SKM-1 treated with dmso at 0.1 percent for 144 hours (cell line): ENCODE data around the gene C11orf65.

ENCODE experiments used
- DNase-seq: peaks from one replicate; lab custom pipeline; 2025; ENCODE audit not compliant: unreplicated experiment; lab: John Stamatoyannopoulos, UW

Gene C11orf65, protein sequence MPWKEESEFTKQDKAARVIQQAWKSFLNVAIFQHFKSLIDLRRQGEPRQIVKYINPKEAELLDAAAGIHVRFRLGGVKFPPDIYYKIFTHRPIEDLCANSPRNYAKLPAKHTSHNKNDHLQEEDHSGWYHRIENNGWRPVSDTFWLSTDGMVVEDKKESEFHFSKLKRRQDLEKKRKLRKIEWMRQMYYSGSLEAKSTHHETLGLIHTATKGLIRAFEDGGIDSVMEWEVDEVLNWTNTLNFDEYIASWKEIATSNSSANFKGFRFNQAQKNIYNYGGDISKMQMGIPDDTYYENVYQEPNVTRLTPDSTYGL

DNA sequence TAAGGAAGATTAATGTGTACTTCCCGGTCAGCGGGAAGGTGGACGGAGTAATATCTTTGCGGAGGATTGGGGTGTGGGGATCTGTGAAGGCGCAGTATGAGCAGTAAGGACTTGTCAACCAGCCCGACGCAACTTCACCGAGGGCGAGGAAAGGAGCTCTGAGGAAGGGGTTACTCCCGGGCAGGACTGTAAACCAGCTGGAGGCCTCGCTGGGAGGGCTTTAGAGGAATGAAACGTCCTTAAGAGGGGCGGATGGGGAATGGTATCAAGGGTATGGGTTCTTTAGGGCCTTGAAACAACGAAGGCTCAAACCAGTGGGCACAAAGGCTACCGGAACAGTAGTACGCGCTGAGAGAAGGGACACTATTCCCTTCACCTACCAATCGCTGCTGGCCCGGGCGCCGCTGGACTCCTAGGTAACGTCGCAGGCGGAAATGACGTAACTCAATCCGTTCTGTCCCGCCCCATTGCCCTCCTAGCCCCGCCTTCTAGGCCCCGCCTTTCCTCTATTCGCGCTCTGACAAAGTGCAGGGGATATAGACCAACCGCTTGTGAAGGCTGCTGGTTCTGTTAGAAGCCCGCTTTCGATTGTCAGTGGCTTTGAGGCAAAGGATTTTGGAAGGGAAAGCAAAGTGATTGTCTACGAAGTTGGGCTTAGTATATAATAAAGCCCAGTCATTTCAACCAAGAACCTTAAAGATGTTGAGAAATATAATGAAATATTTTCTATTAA, at the start of gene C11orf65:
Gene C11orf65, minus strand, starts transcription at position 439 of the 733 bp plus-strand sequence. CDS start 5,970 bp downstream, outside the sequence.
- peak; percentile 94 for DNase-seq

DNA sequence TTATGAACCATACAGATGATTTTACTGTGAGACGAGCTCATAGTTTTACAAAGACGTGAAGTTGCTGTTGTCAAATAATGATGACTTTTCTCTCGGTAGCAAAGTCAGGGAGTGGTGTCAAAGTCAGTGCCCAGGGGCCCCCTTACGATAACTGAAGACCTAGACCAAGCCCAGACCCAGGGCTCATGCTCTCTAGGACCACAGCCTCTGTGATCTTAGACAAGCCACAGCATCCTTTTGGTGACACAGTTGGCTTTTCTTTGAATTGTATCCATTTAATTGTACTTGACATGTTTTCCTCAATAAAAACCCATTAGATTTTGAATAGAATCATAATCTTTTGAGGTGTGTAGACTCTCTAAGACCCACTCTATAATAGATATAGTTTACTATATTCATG, 48.8 kb upstream of the C11orf65 start:
- DNase-seq: no peak

DNA sequence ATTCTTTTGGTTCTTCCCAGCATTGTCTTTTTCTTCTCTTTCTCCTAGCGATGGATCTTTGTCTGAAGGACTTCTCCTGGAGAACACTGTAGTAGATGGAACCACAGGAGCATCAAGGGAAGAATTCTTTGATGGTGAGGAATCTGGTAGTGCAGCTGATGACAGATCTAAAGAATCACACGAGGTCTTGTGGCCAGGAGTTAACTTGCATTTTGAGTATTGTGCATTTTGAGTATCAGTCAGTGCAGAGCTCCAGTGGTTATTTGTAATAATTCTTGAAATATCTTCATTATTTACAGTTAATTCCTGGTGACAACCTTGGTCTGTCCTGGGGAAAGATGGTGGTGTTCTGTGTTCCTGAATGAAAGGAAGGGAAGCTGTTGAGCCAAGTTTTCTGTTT, 45.4 kb upstream of the C11orf65 start:
- DNase-seq: no peak

DNA sequence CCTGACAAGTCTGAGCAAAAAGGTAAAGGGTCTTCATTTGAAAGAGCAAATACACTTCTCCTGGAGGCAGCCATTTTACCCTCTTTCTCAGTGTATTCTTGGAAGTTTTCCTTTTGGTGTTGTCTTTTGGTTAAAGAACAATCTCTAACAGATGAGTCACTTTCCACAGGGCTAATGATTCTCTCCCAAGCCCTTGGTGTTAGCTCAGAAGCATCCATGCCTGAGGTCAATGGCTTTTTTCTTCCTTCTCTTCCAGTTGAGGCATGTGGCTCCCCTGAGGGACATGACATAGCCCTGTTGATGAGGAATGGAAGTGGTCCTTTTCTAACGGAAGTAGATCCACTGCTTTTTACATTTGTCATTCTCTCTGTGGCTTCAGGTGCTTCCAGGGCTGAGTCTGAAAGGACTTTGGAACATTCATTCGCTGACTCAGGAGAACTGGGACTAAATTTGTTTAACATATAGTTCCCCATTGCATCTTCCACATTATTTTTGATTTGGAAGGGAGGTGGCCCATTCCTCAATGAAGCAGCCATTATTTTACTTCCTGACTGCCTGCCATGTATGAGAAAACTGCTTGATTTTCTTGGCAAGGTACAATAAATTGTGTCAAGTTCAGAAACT, 44.6 kb upstream of the C11orf65 start:
- DNase-seq: no peak

DNA sequence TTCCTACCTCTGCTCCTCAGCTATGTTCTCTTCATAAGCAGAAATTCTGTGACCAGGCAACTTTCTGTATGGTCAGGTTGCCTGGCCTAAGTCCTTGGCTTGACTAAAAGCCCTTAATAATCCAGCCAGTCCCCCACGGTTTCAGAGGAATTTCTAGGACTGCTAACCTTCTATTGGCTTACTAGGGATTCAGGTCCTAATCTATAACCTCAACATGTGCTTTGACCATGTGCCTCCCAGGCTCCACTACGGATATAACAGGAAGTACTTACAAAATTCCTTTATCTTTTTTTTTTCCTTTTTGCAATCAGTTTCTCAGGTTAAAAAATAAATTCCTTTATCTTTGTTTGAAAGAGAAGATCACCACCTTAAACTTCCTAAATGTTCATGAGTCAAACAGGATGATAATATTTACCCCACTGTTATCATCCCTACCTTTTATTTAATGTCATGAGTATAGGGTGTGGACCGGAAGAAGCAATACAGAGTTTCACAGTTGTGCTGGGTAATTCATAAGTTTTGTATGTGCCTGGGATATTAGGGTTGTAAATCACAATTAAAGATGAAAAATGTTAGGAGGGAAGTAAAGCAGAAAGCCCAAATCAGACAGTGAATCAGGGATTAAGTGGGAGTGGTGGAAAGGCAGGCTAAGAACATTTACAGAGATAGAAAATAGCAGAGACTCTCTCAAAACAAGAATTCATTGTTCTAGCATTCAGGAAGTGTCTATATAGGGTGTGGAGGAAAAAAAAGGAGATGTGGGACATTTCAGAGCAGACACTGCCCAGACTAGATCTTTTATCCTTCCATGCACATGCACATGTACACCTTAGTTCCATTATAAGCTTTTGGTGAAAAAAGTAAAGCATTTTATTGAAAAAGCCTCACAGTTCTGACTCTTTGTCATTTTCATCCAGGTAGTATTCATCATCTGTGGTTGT, 41.6 kb upstream of the C11orf65 start:
- no peak for DNase-seq

DNA sequence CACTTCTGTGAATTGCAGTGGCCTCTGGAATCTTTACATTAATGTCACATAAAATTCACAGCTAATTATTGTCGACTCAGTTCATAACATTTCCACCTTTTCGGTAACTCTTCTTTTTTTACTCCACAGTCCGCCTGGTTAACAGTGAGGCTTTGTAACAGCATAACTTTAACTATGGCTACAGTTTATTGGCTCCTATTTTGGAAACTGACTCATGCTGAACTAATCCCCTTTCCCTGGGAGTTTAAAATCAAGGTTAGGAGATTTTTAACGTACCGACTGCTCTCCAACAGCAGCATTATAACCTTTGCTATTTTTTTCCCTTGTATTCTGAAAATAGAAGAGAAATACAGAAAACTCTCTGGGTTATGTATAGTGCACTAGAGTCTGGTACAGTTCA, 34.1 kb upstream of the C11orf65 start:
- no peak for DNase-seq

DNA sequence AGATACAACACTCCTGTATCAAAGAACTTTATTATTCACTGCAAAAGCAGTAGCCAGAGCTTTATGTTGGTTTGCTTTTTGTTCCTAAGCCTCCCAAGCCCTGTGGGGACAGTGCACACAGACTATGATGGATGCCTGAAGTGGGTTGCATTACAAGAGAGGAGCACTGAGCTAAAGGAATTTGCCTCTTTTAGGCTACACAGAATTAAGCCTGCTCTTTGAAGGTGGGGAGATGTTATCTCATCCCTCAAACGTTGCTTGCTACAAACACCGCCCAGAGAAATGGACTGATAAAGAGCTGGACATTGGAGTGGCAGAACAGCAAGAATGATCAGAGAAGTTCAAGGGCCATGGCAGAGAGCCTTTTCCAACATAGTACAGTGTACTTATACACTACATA, 33.4 kb upstream of the C11orf65 start:
- no peak for DNase-seq

DNA sequence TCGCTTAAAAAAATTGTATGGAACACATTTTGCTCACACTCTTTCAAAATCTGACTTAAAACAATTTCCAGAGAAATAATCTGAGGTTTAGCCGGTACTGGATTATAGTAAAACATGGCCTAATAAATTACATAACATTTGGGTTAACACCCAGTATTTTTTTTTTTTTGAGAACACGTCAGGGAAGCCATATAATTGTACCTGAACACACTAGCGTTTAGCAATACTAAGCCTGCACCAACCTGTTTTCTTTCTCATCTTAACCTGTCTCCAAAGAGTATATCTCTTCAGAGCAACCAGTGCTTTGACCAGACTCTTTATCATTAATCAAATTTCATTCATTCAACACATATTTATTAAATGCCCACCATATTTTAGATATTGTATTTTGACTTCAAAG, 32.8 kb upstream of the C11orf65 start:
- no peak for DNase-seq

DNA sequence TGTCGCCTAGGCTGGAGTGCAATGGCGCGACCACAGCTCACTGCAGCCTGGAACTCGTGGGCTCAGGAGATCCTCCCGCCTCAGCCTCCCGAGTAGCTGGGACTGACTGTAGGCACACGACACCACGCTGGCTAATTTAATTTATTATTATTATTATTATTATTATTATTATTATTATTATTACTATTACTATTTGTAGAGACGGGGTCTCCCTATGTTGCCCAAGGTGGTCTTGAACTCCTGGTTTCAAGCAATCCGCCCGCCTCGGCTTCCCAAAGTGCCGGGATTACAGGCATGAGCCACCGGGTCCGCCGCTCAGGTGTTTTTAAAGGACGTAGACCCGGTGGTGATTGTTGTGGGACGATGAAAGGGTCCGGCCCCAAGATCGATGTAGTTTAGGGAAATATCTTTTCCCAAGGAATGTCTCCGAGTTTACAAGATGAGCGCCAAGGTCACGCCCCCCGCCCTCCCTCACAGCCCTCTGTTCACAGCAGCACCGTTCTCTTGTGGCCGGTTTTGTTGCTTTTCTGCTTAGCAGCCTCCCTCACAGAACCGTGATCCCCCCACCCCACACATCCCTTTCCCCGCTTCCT, 31.6 kb upstream of the C11orf65 start:
- DNase-seq: no peak

DNA sequence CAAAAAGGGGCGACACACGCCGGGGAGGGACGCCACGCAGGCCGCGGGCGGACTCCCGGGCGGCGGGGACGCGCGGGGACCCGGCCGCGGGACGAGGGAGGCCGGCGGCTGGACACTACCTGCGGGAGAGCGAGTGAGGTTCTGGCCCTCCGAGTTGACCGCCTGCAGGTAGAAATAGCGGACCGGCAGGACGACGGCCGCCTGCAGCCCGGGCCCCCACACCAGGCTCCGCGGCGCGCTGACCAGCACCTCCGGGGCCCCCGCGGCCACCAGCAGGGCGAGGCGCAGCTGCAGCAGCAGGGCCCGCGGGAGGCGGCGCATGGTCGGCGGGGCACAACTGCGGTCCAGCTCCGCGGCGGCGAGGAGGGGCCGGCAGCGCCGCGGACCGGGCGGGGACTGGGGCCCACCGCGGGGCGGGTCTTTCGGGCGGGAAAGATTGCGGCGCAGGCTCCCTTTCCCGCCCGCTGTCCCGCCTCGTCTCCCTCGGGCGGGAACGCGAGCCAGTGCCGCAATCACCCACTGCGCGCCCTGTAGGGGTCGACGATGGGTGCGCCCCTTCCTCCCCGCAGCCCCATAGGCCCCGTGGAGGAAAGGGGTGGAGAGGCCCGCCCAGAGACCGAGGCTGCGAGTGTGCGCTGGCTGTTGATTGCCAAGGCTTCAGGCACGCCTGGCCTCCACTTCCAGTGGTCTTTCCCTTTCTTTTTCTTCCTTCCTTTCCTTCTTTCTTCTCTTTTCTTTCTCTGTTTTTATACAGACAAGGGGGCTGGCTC, 30.9 kb upstream of the C11orf65 start, which contains the start of gene POGLUT3:
Gene POGLUT3, minus strand, starts transcription at position 339 of the 770 bp plus-strand sequence. Its CDS starts 18 bp downstream, at position 321.
- peak; percentile 34 for DNase-seq

DNA sequence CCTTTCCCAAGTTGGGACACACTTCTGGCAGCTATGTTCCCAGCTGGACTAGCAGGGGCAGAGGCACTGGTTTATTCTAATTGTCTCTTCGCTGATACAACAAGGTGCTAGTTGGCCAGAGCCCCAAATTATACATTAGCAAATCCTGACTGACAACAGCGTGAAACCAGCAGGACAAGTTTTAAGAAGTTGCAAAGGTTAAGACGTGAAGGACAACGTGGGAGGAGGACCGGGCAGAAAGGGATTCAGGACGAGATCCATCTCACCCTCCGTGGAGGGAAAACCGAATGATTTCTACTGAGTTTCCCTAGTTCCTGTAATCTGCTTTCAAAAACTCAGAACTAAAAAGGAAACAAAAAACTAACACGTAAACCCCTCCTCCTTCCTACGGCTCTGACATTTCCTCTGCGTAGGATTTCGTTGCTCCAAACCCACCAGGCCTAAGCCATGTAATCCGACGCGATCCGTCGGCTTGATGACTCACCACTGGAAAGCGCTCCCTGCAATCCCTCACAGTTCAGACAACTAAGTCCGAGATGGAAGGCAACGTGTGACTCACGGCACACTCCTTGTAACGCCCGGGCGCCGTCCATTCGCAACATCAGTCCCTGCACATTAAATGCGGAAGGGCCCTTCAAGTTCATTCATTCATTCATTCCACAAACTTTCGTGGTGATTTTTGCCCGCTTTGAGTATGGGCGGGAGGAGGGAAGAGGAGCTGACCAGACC, 30.2 kb upstream of the C11orf65 start:
- peak; percentile 85 for DNase-seq

DNA sequence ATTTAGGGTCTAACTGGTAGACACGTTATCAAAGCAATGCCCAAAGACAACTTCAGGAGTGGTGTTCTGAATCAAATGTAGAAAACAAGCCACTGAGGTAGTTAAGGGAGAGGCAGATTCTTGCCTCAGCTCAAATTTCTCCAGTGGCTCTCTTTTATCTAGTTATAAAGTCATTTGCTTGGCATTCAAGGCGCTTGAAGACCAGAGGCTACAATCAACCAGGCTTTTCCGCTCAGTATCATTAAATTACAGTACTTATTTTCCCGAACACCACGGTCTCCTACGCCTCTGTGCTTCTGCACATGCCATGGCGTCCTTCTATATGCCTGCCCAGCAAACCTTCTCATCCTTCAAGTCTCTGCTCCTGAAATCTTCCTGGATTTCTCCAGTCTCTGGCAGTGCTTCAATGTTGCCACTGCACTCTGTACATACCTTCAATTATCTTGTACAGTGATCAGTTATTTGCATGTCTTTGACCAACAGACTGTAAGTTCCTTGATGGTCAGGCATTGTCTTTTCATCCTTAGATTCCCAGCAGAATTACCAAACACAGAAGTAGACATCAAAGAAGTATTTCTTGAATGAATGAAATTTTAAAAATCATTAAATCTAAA, 29.4 kb upstream of the C11orf65 start:
- no peak for DNase-seq

DNA sequence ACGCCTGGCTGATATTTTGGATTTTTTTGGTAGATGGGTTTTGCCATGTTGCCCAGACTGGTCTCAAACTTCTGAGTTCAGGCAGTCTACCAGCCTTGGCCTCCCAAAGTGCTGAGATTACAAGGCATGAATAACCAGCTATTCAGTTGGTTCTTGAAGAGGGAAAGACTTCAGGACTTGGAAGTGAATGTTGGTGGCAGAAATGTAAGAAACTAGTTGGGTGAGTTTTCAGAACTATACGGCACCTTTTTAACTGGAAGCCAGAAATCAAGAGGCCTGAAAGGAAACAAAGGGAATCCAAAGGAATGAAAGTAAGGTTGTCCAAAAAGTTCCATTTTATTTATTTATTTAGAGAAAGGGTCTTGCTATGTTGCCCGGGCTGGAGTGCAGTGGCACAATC, 28.0 kb upstream of the C11orf65 start:
- no peak for DNase-seq

DNA sequence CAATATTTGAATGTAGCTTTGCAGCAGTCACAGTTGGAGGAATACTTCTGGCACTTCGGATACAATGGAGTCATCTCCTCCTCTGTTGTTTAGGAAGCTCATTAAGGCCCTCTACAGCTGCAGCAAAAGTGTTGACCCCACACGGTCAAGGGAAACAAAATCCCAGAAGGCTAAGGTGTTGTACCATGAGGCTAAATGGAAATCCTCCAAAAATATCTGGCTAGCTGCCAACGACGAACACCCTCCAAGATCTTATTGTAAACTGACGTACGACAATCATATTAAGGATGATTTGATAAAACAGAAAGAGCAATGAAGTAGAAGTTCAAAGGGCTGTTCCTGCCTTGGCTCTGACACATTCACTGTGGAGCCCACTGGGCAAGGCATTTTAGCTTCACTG, 26.9 kb upstream of the C11orf65 start:
- no peak for DNase-seq

DNA sequence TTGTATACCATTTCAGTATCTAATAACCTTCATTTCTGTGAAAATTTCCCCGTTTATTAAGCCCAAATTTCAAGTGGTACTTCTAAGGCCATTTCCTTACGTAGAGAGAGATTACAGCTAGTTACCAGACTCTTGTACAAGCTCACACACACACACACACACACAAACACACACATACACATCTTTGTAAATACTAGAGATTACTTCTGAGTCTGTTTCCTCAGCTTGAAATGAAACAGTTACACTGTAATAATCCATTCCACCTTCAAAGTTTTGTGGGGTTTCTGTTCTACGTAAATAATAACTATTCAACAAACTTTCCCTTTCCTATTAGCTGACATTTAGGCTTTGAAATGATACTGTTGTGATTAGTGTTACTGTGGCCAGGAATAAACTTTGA, 24.6 kb upstream of the C11orf65 start:
- DNase-seq: no peak

DNA sequence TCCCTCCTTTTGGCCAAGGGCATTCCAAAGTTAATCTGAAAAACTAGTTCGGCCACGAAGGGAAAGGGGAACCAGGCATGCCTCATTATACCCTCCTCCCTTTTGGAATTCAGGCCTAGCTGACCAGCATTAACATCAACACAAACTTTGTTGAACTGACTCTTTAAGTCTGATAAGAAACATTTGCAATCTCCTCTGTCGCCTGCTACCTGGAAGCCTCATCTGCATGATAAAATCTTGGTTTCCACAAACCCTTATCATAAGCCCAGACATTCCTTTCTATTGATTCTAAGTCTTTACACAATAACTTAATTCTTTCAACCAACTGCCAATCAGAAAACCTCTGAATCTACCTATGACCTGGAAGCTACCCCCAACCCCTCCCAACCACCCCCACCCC, 19.5 kb upstream of the C11orf65 start:
- DNase-seq: no peak

DNA sequence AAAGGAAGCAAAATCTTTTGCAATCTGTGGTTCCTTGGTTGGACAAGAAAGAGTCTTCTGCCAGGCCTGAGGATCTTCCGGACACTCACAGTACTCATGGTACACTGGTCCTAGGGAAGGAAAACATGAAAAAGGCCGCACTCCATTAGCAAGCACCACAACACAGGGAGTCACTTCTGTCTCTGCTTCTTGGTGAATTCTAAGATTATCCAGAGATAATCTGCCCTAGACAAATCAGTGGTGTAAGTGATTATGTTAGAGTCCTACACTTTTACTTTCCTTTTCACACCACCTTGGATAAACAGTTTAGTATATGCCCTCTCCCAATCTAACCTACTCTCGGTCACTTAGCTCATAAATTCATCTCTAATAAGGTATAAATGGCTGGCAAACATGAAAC, 19.0 kb upstream of the C11orf65 start:
- no peak for DNase-seq

DNA sequence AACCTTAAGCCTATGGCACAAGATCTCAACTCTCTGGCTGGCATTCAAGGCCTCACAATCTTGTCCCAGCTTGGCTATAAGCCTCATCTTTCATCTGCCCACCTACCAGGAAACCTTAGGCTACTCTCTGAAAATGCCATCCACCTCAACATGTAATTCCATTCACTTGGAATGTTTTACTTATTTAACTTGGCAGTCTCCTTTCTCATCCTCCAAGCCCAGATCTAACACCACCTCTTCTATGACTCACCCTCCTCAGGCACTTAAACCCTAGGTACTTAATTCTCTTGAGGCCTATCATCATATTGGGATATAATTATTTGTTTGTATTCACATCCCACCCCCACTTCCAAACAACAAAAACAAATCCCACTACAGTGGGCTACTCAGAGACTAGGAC, 15.8 kb upstream of the C11orf65 start:
- no peak for DNase-seq
